IgD-negative memory B cell (primary cell): ENCODE measurements around the gene ATXN1. TPM values are rescaled to one million over a fixed set of nuclear protein-coding genes. Genes with fewer than 3 reads are reported as not detected.
"Not testable (repeated sequence)": the region's sequence is repeated elsewhere in the genome, so short reads cannot be mapped to it uniquely, and the experiment has no call there.

Source experiments
- H3K27ac Mint-ChIP-seq, 3 donors: one replicate each; pipeline ENCODE4 v1.8.0; 2020 to 2022; ENCODE audit warnings: mild to moderate bottlenecking in 3 of 3, mixed read lengths in 3 of 3, moderate library complexity in 1 of 3
- H3K27me3 Mint-ChIP-seq: one replicate; pipeline ENCODE4 v1.8.0; 2021; ENCODE audit warnings: mixed read lengths
- H3K36me3 Mint-ChIP-seq: one replicate; pipeline ENCODE4 v1.8.0; 2020; ENCODE audit warnings: mild to moderate bottlenecking, mixed read lengths
- H3K4me1 Mint-ChIP-seq, 3 donors: one replicate each; pipeline ENCODE4 v1.8.0; 2020 to 2022; ENCODE audit warnings: mixed read lengths in 3 of 3, mild to moderate bottlenecking in 1 of 3
- H3K4me3 Mint-ChIP-seq, 4 donors: one replicate each; pipeline ENCODE4 v1.8.0; 2020 to 2022; ENCODE audit warnings: mild to moderate bottlenecking in 4 of 4, mixed read lengths in 4 of 4, moderate library complexity in 3 of 4
- H3K9me3 Mint-ChIP-seq, 3 donors: one replicate each; pipeline ENCODE4 v1.8.0; 2020 to 2021; ENCODE audit warnings: mixed read lengths in 3 of 3, mild to moderate bottlenecking in 1 of 3
- polyA plus RNA-seq: library from polyadenylated mRNA; unstranded; fragments of 300-500 nt; fragmentation: Illumina TruSeq; gene quantifications from one replicate; pipeline ENCODE4 v1.2.3, GENCODE V29; 2021

ATXN1 gene
- polyA plus RNA-seq, 1 donor from 2014 or later, result 5.0 TPM

DNA sequence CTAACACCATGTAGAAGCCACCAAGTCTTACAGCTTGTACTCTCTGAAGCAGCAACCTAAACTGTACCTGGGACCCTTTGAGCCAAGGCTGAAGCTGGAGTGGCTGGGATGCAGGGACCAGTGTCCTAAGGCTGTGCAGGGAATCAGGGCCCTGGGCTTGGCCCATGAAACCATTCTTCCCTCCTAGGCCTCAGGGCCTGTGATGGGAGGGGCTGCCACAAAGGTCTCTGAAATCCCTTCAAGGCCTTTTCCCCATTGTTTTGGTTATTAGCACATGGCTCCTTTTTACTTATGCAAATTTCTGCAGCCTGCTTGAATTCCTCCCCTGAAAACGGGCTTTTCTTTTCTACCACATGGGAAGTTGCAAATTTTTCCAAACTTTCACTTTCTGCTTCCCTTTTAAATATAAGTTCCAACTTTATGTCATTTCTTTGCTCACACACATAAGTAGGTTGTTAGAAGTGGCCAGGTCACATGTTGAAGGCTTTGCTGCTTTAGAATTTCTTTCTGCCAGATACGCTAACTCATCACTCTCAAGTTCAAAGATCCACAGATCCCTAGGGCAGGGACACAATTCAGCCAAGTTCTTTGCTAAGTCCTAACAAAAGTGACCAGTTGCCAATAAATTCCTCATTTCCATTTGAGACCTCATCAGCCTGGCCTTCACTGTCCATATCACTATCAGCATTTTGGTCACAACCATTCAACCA lies 28.2 kb upstream of the ATXN1 start:
- H3K27me3 Mint-ChIP-seq, result peaks cover 2% of the 10 kb centered on the region
- peaks cover 5% of the 10 kb centered on the region for H3K36me3 Mint-ChIP-seq
- H3K9me3 Mint-ChIP-seq, result peaks cover 0 to 9% (median 3%) of the 10 kb centered on the region in 3 donors
- H3K27ac Mint-ChIP-seq, result no peak overlapping the region
- no peaks in the 10 kb centered on the region for H3K4me1 Mint-ChIP-seq
- no peak overlapping the region for H3K4me3 Mint-ChIP-seq

- no peak overlapping the region for H3K27ac Mint-ChIP-seq
- H3K9me3 Mint-ChIP-seq, result peaks cover 0 to 9% (median 3%) of the 10 kb centered on the region in 3 donors
- no peak overlapping the region for H3K4me3 Mint-ChIP-seq
Measured at GRCh38 chr6:16787128-16787682, 25.9 kb upstream of the ATXN1 start.

DNA sequence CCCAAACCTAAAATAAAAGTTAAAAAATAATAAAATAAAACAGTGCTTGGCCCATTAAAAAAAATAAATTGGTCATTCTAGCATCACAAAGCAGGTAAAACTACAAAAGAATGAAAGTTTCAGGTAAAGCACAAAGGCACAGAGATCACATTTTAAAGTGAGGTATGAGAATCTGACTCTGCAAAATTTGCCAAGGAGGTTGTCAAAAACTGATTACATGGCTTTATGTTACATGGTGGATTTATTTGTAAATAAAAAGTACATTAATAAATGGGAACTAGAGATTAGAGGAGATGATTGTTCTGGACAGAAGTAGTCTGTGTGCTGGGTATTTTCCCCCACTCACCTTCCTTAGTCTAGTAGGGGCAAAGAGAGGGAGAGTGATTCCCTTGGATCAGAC lies 24.2 kb upstream of the ATXN1 start:
- no peak overlapping the region for H3K27ac Mint-ChIP-seq

More at GRCh38 chr6:16787128-16787682, 25.9 kb upstream of the ATXN1 start:
- peaks cover 5% of the 10 kb centered on the region for H3K36me3 Mint-ChIP-seq
- H3K27me3 Mint-ChIP-seq, result peaks cover 4% of the 10 kb centered on the region
- no peaks in the 10 kb centered on the region for H3K4me1 Mint-ChIP-seq

GRCh38 chr6:16784957-16785356 lies 23.7 kb upstream of the ATXN1 start:
- not testable (repeated sequence) for H3K27ac Mint-ChIP-seq, H3K9me3 Mint-ChIP-seq, H3K27me3 Mint-ChIP-seq, H3K4me3 Mint-ChIP-seq, H3K36me3 Mint-ChIP-seq, H3K4me1 Mint-ChIP-seq

More for the DNA sequence above, 24.2 kb upstream of the ATXN1 start:
- H3K27me3 Mint-ChIP-seq, result peaks cover 2% of the 10 kb centered on the region
- no peaks in the 10 kb centered on the region for H3K4me1 Mint-ChIP-seq
- peaks cover 5% of the 10 kb centered on the region for H3K36me3 Mint-ChIP-seq
- peaks cover 0 to 9% (median 3%) of the 10 kb centered on the region in 3 donors for H3K9me3 Mint-ChIP-seq
- no peak overlapping the region for H3K4me3 Mint-ChIP-seq

GRCh38 chr6:16783952-16784565 lies 22.8 kb upstream of the ATXN1 start:
- no peaks in the 10 kb centered on the region for H3K4me1 Mint-ChIP-seq
- H3K27ac Mint-ChIP-seq, result no peak overlapping the region
- H3K9me3 Mint-ChIP-seq, result peaks cover 0 to 2% (median 0%) of the 10 kb centered on the region in 3 donors
- peaks cover 5% of the 10 kb centered on the region for H3K36me3 Mint-ChIP-seq
- peaks cover 3% of the 10 kb centered on the region for H3K27me3 Mint-ChIP-seq
- H3K4me3 Mint-ChIP-seq, result no peak overlapping the region

- H3K9me3 Mint-ChIP-seq, result peaks cover 0 to 2% (median 2%) of the 10 kb centered on the region in 3 donors
- H3K27ac Mint-ChIP-seq, result no peak overlapping the region
- H3K27me3 Mint-ChIP-seq, result peaks cover 3% of the 10 kb centered on the region
- H3K4me3 Mint-ChIP-seq, result no peak overlapping the region
- H3K4me1 Mint-ChIP-seq, result no peaks in the 10 kb centered on the region
- peaks cover 5% of the 10 kb centered on the region for H3K36me3 Mint-ChIP-seq
Measured at GRCh38 chr6:16783509-16783908, 22.2 kb upstream of the ATXN1 start.

GRCh38 chr6:16782278-16782677 lies 21.0 kb upstream of the ATXN1 start:
- H3K4me3 Mint-ChIP-seq, result no peak overlapping the region
- H3K27me3 Mint-ChIP-seq, result peaks cover 8% of the 10 kb centered on the region
- H3K27ac Mint-ChIP-seq, result no peak overlapping the region
- peaks cover 3% of the 10 kb centered on the region for H3K36me3 Mint-ChIP-seq
- peaks cover 2 to 6% (median 4%) of the 10 kb centered on the region in 3 donors for H3K9me3 Mint-ChIP-seq
- H3K4me1 Mint-ChIP-seq, result no peaks in the 10 kb centered on the region

DNA sequence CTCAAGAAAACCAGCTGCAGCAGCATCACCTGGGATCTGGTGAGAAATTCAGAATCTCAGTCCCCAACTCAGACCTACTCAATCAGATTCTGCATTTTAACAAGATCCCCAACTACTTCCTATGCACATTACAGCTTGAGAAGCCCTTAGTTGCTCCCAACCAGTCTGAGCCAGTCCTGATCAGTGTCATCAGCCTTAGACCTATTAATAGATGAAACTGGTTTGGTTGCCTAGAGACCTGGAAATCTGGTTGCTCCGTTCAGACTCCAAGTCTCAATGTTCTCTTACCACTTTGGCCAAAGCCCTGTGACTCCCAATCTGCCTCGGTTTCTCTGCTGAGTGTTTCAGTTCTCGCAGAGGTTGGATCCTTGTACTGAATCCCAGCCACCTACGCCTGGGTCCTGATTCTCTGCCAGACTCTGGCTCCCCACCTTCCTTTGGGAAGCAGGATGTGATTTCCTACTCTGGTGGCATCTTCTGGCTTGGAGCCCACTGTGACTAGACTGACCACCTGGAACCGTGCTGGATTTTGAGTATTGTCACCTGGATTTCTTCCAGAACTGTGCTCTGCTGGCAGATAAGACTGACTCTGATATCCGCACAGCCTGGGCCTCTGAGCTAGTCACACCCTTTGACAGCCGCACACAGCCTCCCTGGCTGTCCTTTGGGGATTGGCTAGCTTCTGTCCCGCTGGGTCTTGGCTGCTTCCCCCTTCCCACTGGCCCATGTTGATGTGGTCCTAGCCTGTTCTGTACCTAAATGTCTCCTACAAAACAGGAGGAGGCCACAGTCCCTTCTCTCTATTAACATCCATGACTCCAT lies 20.3 kb upstream of the ATXN1 start:
- Mint-ChIP-seq H3K4me3 (no peak overlapping the region), H3K36me3 (peaks cover 3% of the 10 kb centered on the region), H3K9me3 (peaks cover 2 to 6% (median 4%) of the 10 kb centered on the region in 3 donors), H3K27ac (no peak overlapping the region), H3K4me1 (no peaks in the 10 kb centered on the region), H3K27me3 (peaks cover 8% of the 10 kb centered on the region)

DNA sequence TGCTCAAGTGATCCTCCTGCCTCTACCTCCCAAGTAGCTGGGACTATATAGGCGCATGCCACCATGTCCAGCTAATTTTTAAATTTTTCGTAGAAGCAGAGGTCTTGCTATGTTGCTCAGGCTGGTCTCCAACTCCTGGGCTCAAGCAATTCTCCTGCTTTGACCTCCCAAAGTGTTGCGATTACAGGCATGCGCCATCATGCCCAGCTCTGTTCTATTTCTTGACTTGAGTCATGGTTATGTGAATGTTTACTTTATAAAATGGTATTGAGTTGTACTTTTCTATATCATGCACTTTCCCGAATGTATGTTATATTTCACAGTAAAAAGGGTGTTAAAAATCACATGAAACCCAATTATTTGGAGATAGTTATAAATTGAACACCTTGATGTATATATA lies 17.3 kb upstream of the ATXN1 start:
- Mint-ChIP-seq H3K27ac (no peak overlapping the region), H3K4me3 (no peak overlapping the region), H3K9me3 (peaks cover 2 to 6% (median 4%) of the 10 kb centered on the region in 3 donors), H3K36me3 (peaks cover 3% of the 10 kb centered on the region), H3K27me3 (peaks cover 8% of the 10 kb centered on the region), H3K4me1 (no peaks in the 10 kb centered on the region)

GRCh38 chr6:16777794-16778193 lies 16.5 kb upstream of the ATXN1 start:
- H3K4me1 Mint-ChIP-seq, result no peaks in the 10 kb centered on the region
- no peak overlapping the region for H3K27ac Mint-ChIP-seq
- peaks cover 3% of the 10 kb centered on the region for H3K36me3 Mint-ChIP-seq
- H3K9me3 Mint-ChIP-seq, result peaks cover 2 to 6% (median 4%) of the 10 kb centered on the region in 3 donors
- peaks cover 7% of the 10 kb centered on the region for H3K27me3 Mint-ChIP-seq
- no peak overlapping the region for H3K4me3 Mint-ChIP-seq

DNA sequence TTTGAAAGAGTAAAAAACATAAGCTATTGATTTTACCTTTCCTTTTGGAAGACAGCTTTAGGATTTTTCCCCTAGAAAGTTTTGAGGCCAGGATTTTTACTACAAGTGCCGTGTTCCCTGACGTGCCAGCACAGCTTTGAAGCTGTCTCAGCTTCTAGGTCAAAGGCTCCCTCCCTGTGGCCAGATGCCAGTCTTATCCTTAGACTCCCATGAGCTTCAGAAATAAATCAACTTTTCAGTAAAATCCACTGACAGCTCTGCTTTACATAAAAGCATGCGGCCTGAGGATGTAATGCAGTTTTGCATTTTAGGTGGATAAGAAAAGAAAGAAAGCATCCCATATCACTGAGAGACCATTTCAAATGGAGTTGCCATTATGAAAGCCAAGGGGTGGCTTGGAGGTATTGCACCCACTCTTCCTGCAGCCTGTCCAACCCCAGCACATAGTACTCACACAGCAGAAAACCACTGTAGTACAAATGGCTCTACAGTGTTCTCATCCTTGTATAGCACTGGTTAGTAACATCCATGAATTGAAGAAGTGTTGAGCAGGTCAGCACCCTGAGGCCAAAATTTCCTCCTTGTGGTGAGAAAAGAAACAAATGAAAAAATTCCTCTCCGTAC lies 15.2 kb upstream of the ATXN1 start:
- Mint-ChIP-seq H3K4me3 (no peak overlapping the region), H3K27ac (no peak overlapping the region), H3K27me3 (peaks cover 7% of the 10 kb centered on the region), H3K9me3 (peaks cover 2 to 6% (median 4%) of the 10 kb centered on the region in 3 donors), H3K36me3 (peaks cover 3% of the 10 kb centered on the region), H3K4me1 (peaks cover 0 to 5% (median 0%) of the 10 kb centered on the region in 3 donors)

GRCh38 chr6:16774437-16774836 lies 13.2 kb upstream of the ATXN1 start:
- Mint-ChIP-seq H3K27me3 (peaks cover 7% of the 10 kb centered on the region), H3K4me1 (peaks cover 6 to 15% (median 10%) of the 10 kb centered on the region in 3 donors), H3K4me3 (no peak overlapping the region), H3K27ac (no peak overlapping the region), H3K9me3 (peaks cover 2 to 6% (median 4%) of the 10 kb centered on the region in 3 donors), H3K36me3 (peaks cover 3% of the 10 kb centered on the region)

DNA sequence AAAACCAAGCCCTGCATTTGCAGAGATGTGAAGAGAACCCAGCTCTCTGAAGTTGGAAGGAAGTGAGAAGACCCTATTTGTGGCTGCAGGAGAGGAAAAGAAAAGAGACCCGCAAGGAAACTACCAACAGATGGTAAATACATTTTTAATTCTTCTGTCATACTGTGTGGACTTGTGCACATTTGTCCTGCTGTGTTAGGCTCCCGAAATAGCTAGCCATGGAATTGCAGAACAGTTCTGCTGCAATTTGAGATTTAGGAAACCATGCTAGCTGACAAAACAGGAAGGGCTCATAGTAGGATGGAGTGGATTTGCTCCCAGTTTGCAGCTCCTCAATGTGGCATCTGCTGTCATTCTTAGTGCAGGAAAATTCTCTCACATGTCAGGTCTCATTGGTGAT lies 12.1 kb upstream of the ATXN1 start:
- H3K27ac Mint-ChIP-seq, result no peak overlapping the region
- H3K27me3 Mint-ChIP-seq, result peaks cover 7% of the 10 kb centered on the region
- H3K4me1 Mint-ChIP-seq, result peaks cover 9 to 20% (median 15%) of the 10 kb centered on the region in 3 donors
- H3K4me3 Mint-ChIP-seq, result no peak overlapping the region
- peaks cover 2 to 4% (median 3%) of the 10 kb centered on the region in 3 donors for H3K9me3 Mint-ChIP-seq
- peaks cover 5% of the 10 kb centered on the region for H3K36me3 Mint-ChIP-seq

GRCh38 chr6:16770701-16771569 lies 9.7 kb upstream of the ATXN1 start:
- Mint-ChIP-seq H3K9me3 (no peaks in the 10 kb centered on the region), H3K27ac (peak overlapping the region in 2 of 3 donors; percentile 10 to 56), H3K4me3 (peak overlapping the region in 2 of 4 donors; percentile 42 to 52), H3K27me3 (peaks cover 2% of the 10 kb centered on the region), H3K36me3 (peaks cover 2% of the 10 kb centered on the region), H3K4me1 (peaks cover 9 to 20% (median 15%) of the 10 kb centered on the region in 3 donors)
